Caco-2 (cell line): ENCODE results near the gene GTF2H2C. TPM values are rescaled to one million over a fixed set of nuclear protein-coding genes. Genes with fewer than 3 reads are reported as not detected.
"Not testable (repeated sequence)": the region's sequence is repeated elsewhere in the genome, so short reads cannot be mapped to it uniquely, and the experiment has no call there.

ENCODE experiments used
- BruUV-seq: library from RNA; stranded (reverse); fragments of 400-500 nt; replicated peaks from 2 replicates; lab custom pipeline; 2021; lab: Mats Ljungman, UMichigan
- CTCF ChIA-PET: fragments of 300-600 bp; sonication (Branson Sonifier 250); formaldehyde crosslinking; loops from one replicate; lab custom pipeline; 2022; ENCODE audit warnings: antibody characterized with exemption; lab: Charles Lee
- POLR2A ChIA-PET: fragments of 300-600 bp; sonication (Branson Sonifier 250); formaldehyde crosslinking; loops from one replicate; lab custom pipeline; 2022; ENCODE audit warnings: antibody characterized with exemption; lab: Charles Lee
- DNase-seq, 2 experiments: peaks; one replicate each; pipeline versions ENCODE4 v3.0.0 to v3.0.0-alpha.2; 2020 to 2022
- H3K27me3 ChIP-seq: replicated peaks from 2 replicates; pipeline ENCODE4 v1.6.0; 2011; ENCODE audit warnings: low read length; ENCODE audit not compliant: control insufficient read depth, insufficient read depth
- H3K36me3 ChIP-seq: 2 replicates; pipeline ENCODE4 v1.5.1; 2011; ENCODE audit warnings: low read length; ENCODE audit not compliant: control insufficient read depth, insufficient read depth
- H3K4me1 ChIP-seq: fragments of 250-450 bp; sonication (Bioruptor Pico); 2 replicates; pipeline ENCODE4 v1.5.1; 2020; ENCODE audit warnings: mild to moderate bottlenecking
- H3K4me3 ChIP-seq: 2 replicates; pipeline ENCODE4 v1.5.1; 2011; ENCODE audit warnings: low read depth, mild to moderate bottlenecking, control low read depth, low read length
- H3K9me3 ChIP-seq: fragments of 250-450 bp; sonication (Bioruptor Pico); 2 replicates; pipeline ENCODE4 v1.5.1; 2020; ENCODE audit warnings: mild to moderate bottlenecking, moderate library complexity
- H3K27ac Mint-ChIP-seq: one replicate; pipeline ENCODE4 v1.8.0; 2022; ENCODE audit warnings: mixed read lengths; ENCODE audit not compliant: unreplicated experiment
- H3K27me3 Mint-ChIP-seq: one replicate; pipeline ENCODE4 v1.8.0; 2022; ENCODE audit warnings: mixed read lengths; ENCODE audit not compliant: insufficient read depth, unreplicated experiment
- H3K36me3 Mint-ChIP-seq: one replicate; pipeline ENCODE4 v1.8.0; 2022; ENCODE audit warnings: mild to moderate bottlenecking, mixed read lengths; ENCODE audit not compliant: insufficient read depth, unreplicated experiment
- H3K4me1 Mint-ChIP-seq: one replicate; pipeline ENCODE4 v1.8.0; 2022; ENCODE audit warnings: low read depth, mixed read lengths; ENCODE audit not compliant: unreplicated experiment
- H3K4me3 Mint-ChIP-seq: one replicate; pipeline ENCODE4 v1.8.0; 2022; ENCODE audit warnings: mild to moderate bottlenecking, moderate library complexity, mixed read lengths; ENCODE audit not compliant: unreplicated experiment
- H3K9me3 Mint-ChIP-seq: one replicate; pipeline ENCODE4 v1.8.0; 2022; ENCODE audit warnings: mixed read lengths; ENCODE audit not compliant: unreplicated experiment
- intact Hi-C: fragments of 100-400 bp; cut with micrococcal nuclease; formaldehyde crosslinking; loops from one replicate; pipeline ENCODE4 v1.10.0; 2022; ENCODE audit not compliant: unreplicated experiment
- total RNA-seq: library from RNA; stranded (reverse); gene quantifications from 2 replicates; pipeline ENCODE4 v1.2.3, GENCODE V29; 2022

Gene GTF2H2C
- total RNA-seq, 1 experiment from 2014 or later = 44.8 TPM

GRCh38 chr5:69596114-69596840 lies 36.3 kb downstream of the GTF2H2C start:
- intact Hi-C loops, BruUV-seq, CTCF ChIA-PET: not testable (repeated sequence)

GRCh38 chr5:69601947-69602346 lies 42.0 kb downstream of the GTF2H2C start:
- POLR2A ChIA-PET, H3K36me3 ChIP-seq, H3K9me3 Mint-ChIP-seq, H3K9me3 ChIP-seq, DNase-seq, H3K4me3 Mint-ChIP-seq, intact Hi-C loops, H3K27me3 Mint-ChIP-seq, H3K4me3 ChIP-seq, H3K27me3 ChIP-seq, H3K36me3 Mint-ChIP-seq, H3K4me1 ChIP-seq, H3K27ac Mint-ChIP-seq, BruUV-seq, CTCF ChIA-PET, H3K4me1 Mint-ChIP-seq: not testable (repeated sequence)

More at GRCh38 chr5:69596114-69596840, 36.3 kb downstream of the GTF2H2C start:
- H3K27me3 Mint-ChIP-seq, H3K27me3 ChIP-seq, POLR2A ChIA-PET, H3K9me3 Mint-ChIP-seq, H3K4me3 Mint-ChIP-seq, H3K4me1 Mint-ChIP-seq, DNase-seq, H3K9me3 ChIP-seq, H3K4me1 ChIP-seq, H3K27ac Mint-ChIP-seq, H3K36me3 Mint-ChIP-seq, H3K4me3 ChIP-seq, H3K36me3 ChIP-seq: not testable (repeated sequence)

- H3K27me3 ChIP-seq, BruUV-seq, CTCF ChIA-PET, H3K27me3 Mint-ChIP-seq, H3K36me3 ChIP-seq, H3K4me3 ChIP-seq, H3K27ac Mint-ChIP-seq, DNase-seq, H3K36me3 Mint-ChIP-seq, intact Hi-C loops, H3K9me3 ChIP-seq, POLR2A ChIA-PET, H3K9me3 Mint-ChIP-seq, H3K4me1 Mint-ChIP-seq, H3K4me1 ChIP-seq, H3K4me3 Mint-ChIP-seq: not testable (repeated sequence)
These were observed 46.8 kb downstream of the GTF2H2C start for GRCh38 chr5:69606839-69607238.

- not testable (repeated sequence) for H3K4me3 Mint-ChIP-seq
These were observed 47.8 kb downstream of the GTF2H2C start for GRCh38 chr5:69607750-69608149.

GRCh38 chr5:69608861-69609496 lies 49.0 kb downstream of the GTF2H2C start:
- BruUV-seq, H3K9me3 Mint-ChIP-seq, H3K27ac Mint-ChIP-seq, H3K4me3 Mint-ChIP-seq, CTCF ChIA-PET, H3K36me3 ChIP-seq, H3K27me3 Mint-ChIP-seq, intact Hi-C loops, H3K4me1 Mint-ChIP-seq, POLR2A ChIA-PET, DNase-seq, H3K36me3 Mint-ChIP-seq, H3K9me3 ChIP-seq, H3K27me3 ChIP-seq, H3K4me1 ChIP-seq, H3K4me3 ChIP-seq: not testable (repeated sequence)

More at GRCh38 chr5:69607750-69608149, 47.8 kb downstream of the GTF2H2C start:
- POLR2A ChIA-PET, H3K4me3 ChIP-seq, H3K27me3 Mint-ChIP-seq, H3K9me3 Mint-ChIP-seq, H3K27me3 ChIP-seq, H3K9me3 ChIP-seq, H3K27ac Mint-ChIP-seq, CTCF ChIA-PET, intact Hi-C loops, BruUV-seq, H3K36me3 Mint-ChIP-seq, H3K4me1 ChIP-seq, H3K4me1 Mint-ChIP-seq, H3K36me3 ChIP-seq, DNase-seq: not testable (repeated sequence)

- H3K27me3 ChIP-seq, H3K4me1 Mint-ChIP-seq, H3K27me3 Mint-ChIP-seq, intact Hi-C loops, H3K4me1 ChIP-seq, H3K36me3 Mint-ChIP-seq, BruUV-seq, H3K4me3 Mint-ChIP-seq, DNase-seq, H3K36me3 ChIP-seq, H3K9me3 Mint-ChIP-seq, POLR2A ChIA-PET, H3K4me3 ChIP-seq, H3K9me3 ChIP-seq, H3K27ac Mint-ChIP-seq, CTCF ChIA-PET: not testable (repeated sequence)
These were observed 54.9 kb downstream of the GTF2H2C start for GRCh38 chr5:69614843-69615242.

- H3K27me3 ChIP-seq, H3K4me3 ChIP-seq, BruUV-seq, H3K36me3 Mint-ChIP-seq, intact Hi-C loops, H3K4me1 ChIP-seq, H3K27me3 Mint-ChIP-seq, H3K36me3 ChIP-seq, H3K27ac Mint-ChIP-seq, H3K4me3 Mint-ChIP-seq, H3K9me3 ChIP-seq, CTCF ChIA-PET, H3K4me1 Mint-ChIP-seq, DNase-seq, POLR2A ChIA-PET, H3K9me3 Mint-ChIP-seq: not testable (repeated sequence)
These were observed 71.9 kb downstream of the GTF2H2C start for GRCh38 chr5:69631879-69632278.
